GM23338 (cell line): ENCODE data around the gene APAF1. TPM values are rescaled to one million over a fixed set of nuclear protein-coding genes. Genes with fewer than 3 reads are reported as not detected.

Experiments
- ATAC-seq: fragments of 200-7000 bp; cut with Tn5 transposase; 3 replicates; pipeline ENCODE4 v1.9.1; 2020
- DNase-seq: peaks from one replicate; pipeline ENCODE4 v3.0.0-alpha.2; 2015; ENCODE audit warnings: low spot score
- H2AFZ ChIP-seq: fragments of 200-600 bp; sonication (generic); 2 replicates; pipeline ENCODE4 v1.8.0; 2016; ENCODE audit warnings: antibody characterized with exemption, mild to moderate bottlenecking, moderate library complexity
- H3F3A ChIP-seq: fragments of 200-600 bp; sonication (generic); replicated peaks from 2 replicates; pipeline ENCODE4 v1.8.0; 2017; ENCODE audit warnings: antibody characterized with exemption, mixed run types, low read depth
- H3K27ac ChIP-seq: fragments of 200-600 bp; sonication (generic); 2 replicates; pipeline ENCODE4 v1.6.1; 2016; ENCODE audit warnings: low read depth
- H3K27me3 ChIP-seq: fragments of 200-600 bp; sonication (generic); 2 replicates; pipeline ENCODE4 v1.8.0; 2016; ENCODE audit warnings: mild to moderate bottlenecking, mixed run types, moderate library complexity; ENCODE audit not compliant: insufficient read depth
- H3K36me3 ChIP-seq: fragments of 200-600 bp; sonication (generic); 2 replicates; pipeline ENCODE4 v1.8.0; 2016; ENCODE audit warnings: mild to moderate bottlenecking; ENCODE audit not compliant: insufficient read depth
- H3K4me1 ChIP-seq: fragments of 200-600 bp; sonication (generic); 2 replicates; pipeline ENCODE4 v1.8.0; 2016; ENCODE audit warnings: mild to moderate bottlenecking, moderate library complexity; ENCODE audit not compliant: insufficient read depth
- H3K4me2 ChIP-seq: fragments of 200-600 bp; sonication (generic); 2 replicates; pipeline ENCODE4 v1.7.1; 2017; ENCODE audit warnings: mixed run types
- H3K4me3 ChIP-seq: fragments of 200-600 bp; sonication (generic); 2 replicates; pipeline ENCODE4 v1.6.1; 2016; ENCODE audit warnings: mixed run types
- H3K79me2 ChIP-seq: fragments of 200-600 bp; sonication (generic); replicated peaks from 2 replicates; pipeline ENCODE4 v1.8.0; 2017; ENCODE audit warnings: mild to moderate bottlenecking; ENCODE audit not compliant: insufficient read depth
- H3K9me2 ChIP-seq: fragments of 200-600 bp; sonication (generic); 2 replicates; pipeline ENCODE4 v1.8.0; 2017; ENCODE audit not compliant: insufficient read depth
- H4K20me1 ChIP-seq: fragments of 200-600 bp; sonication (generic); replicated peaks from 2 replicates; pipeline ENCODE4 v1.8.0; 2017; ENCODE audit warnings: mild to moderate bottlenecking; ENCODE audit not compliant: insufficient read depth
- H3K27ac Mint-ChIP-seq: 2 replicates; pipeline ENCODE4 v1.8.0; 2020; ENCODE audit warnings: inconsistent platforms, mild to moderate bottlenecking, moderate library complexity, mixed read lengths
- H3K27me3 Mint-ChIP-seq: 3 replicates; pipeline ENCODE4 v1.8.0; 2022; ENCODE audit warnings: low read depth, mild to moderate bottlenecking, moderate library complexity, mixed read lengths, inconsistent platforms; ENCODE audit not compliant: insufficient read depth, poor library complexity
- H3K36me3 Mint-ChIP-seq: 3 replicates; pipeline ENCODE4 v1.8.0; 2021; ENCODE audit warnings: low read depth, mild to moderate bottlenecking, inconsistent platforms, moderate library complexity, mixed read lengths
- H3K4me1 Mint-ChIP-seq: 3 replicates; pipeline ENCODE4 v1.8.0; 2020; ENCODE audit warnings: mild to moderate bottlenecking, inconsistent platforms, mixed read lengths
- H3K4me3 Mint-ChIP-seq: 3 replicates; pipeline ENCODE4 v1.8.0; 2021; ENCODE audit warnings: moderate library complexity, mild to moderate bottlenecking, inconsistent platforms, mixed read lengths
- H3K9me3 Mint-ChIP-seq: 3 replicates; pipeline ENCODE4 v1.8.0; 2020; ENCODE audit warnings: moderate library complexity, mild to moderate bottlenecking, inconsistent platforms, mixed read lengths
- CREB1 ChIP-seq: fragments of 250-450 bp; sonication (Bioruptor Pico); IDR thresholded peaks from 2 replicates; pipeline ENCODE4 v1.5.0; 2020; ENCODE audit warnings: low read depth, mild to moderate bottlenecking, moderate library complexity
- EZH2phosphoT487 ChIP-seq: fragments of 200-600 bp; sonication (generic); IDR thresholded peaks from one replicate; pipeline ENCODE4 v1.8.1; 2018; ENCODE audit warnings: antibody characterized with exemption; ENCODE audit not compliant: unreplicated experiment
- ZNF114 ChIP-seq: fragments of 250-450 bp; sonication (Bioruptor Pico); IDR thresholded peaks from 2 replicates; pipeline ENCODE4 v1.5.0; 2020; ENCODE audit warnings: mild to moderate bottlenecking, moderate library complexity
- ZNF331 ChIP-seq: fragments of 250-450 bp; sonication (Bioruptor Pico); IDR thresholded peaks from 2 replicates; pipeline ENCODE4 v1.5.0; 2020; ENCODE audit warnings: low read depth, mild to moderate bottlenecking, moderate library complexity
- polyA plus RNA-seq: library from polyadenylated mRNA; unstranded; fragments of >200 nt; fragmentation: Nextera tagmentation; extraction: Ambion mirVana; gene quantifications from 2 replicates; pipeline ENCODE4 v1.2.1, GENCODE V29; 2016
- total RNA-seq: library from RNA; depleted of rRNA; stranded (reverse); fragments of >200 nt; shearing (Covaris generic); gene quantifications from 2 replicates; pipeline ENCODE4 v1.2.3, GENCODE V29; 2014
- TF ChIP-seq, protein P1 (sequence below), 2 experiments: fragments of 200-600 bp in 1 of 2; sonication (generic) in 1 of 2; conservative IDR thresholded peaks; 2 replicates each; pipeline versions ENCODE4 v1.5.1 to v1.6.1; 2016 to 2017; ENCODE audit warnings: antibody characterized with exemption in 2 of 2, low read depth in 2 of 2, mild to moderate bottlenecking in 2 of 2, moderate library complexity in 1 of 2
- TF ChIP-seq, protein P2 (sequence below): fragments of 250-450 bp; sonication (Bioruptor Pico); IDR thresholded peaks from 2 replicates; pipeline ENCODE4 v1.5.0; 2020; ENCODE audit warnings: mild to moderate bottlenecking, moderate library complexity

APAF1 gene
- total and polyA plus RNA-seq, 2 experiments from 2014 or later = 12.0 to 31.2 TPM

DNA sequence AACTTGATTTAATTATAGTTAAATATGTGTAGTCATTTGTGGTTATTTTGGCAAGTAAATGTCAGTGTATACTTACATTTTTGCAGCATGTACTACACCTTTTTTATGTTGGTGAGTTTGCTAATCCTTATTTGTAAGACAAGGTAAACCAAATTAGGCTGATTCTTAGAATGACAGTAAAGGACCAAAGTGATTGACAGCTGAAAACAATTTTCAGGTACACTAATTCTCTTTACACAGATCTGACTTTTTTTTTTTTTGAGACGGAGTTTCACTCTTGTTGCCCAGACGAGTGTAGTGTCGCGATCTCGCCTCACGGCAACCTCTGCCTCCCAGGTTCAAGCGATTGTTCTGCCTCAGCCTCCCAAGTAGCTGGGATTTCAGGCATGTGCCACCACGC lies 43.2 kb upstream of the APAF1 start (continued):
- TF ChIP-seq, protein P1, sequence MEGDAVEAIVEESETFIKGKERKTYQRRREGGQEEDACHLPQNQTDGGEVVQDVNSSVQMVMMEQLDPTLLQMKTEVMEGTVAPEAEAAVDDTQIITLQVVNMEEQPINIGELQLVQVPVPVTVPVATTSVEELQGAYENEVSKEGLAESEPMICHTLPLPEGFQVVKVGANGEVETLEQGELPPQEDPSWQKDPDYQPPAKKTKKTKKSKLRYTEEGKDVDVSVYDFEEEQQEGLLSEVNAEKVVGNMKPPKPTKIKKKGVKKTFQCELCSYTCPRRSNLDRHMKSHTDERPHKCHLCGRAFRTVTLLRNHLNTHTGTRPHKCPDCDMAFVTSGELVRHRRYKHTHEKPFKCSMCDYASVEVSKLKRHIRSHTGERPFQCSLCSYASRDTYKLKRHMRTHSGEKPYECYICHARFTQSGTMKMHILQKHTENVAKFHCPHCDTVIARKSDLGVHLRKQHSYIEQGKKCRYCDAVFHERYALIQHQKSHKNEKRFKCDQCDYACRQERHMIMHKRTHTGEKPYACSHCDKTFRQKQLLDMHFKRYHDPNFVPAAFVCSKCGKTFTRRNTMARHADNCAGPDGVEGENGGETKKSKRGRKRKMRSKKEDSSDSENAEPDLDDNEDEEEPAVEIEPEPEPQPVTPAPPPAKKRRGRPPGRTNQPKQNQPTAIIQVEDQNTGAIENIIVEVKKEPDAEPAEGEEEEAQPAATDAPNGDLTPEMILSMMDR (conservative IDR thresholded peaks at IDR 0.05; ENCODE audit: low read depth in 2 of 2) = no peak

DNA sequence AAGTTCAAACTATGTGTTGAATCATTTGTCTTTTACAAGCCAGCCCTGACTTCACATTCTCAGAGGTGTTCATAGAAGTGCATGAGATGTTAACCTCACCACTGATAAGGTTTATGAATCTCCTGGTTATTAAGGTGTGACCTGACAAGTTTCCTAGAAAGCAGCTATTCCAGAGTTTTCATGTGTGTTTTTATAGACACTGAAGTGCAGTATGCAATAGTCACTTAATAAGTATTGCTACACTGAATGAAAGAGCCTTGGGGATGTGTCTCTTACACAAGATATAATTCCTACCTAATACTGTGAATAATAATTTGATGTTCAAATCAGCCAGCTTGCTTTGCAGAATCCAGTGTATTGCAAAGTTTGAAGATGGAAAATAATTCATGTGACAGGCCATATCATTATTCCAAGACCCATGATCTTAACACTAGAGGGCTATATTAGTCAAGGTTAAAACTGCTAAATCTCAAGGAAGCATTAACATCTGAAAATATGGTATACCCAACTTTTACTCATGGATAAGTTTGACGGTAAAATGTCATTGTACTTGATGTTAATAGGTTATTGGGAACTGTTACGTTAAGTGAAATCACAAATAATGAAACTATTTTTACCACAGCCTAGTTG lies 38.6 kb upstream of the APAF1 start:
- no peak overlapping the region for H3K27ac ChIP-seq
- H3K79me2 ChIP-seq = no peaks in the 10 kb centered on the region
- Mint-ChIP-seq H3K27ac (no peak overlapping the region), H3K27me3 (peaks cover 5% of the 10 kb centered on the region), H3K9me3 (no peaks in the 10 kb centered on the region), H3K4me1 (no peaks in the 10 kb centered on the region), H3K4me3 (no peak overlapping the region), H3K36me3 (peaks cover 31% of the 10 kb centered on the region)
- peaks cover 4% of the 10 kb centered on the region for H4K20me1 ChIP-seq
- no peak overlapping the region for H2AFZ ChIP-seq
- peaks cover 17% of the 10 kb centered on the region for H3F3A ChIP-seq
- H3K36me3 ChIP-seq = peaks cover 22% of the 10 kb centered on the region
- ATAC-seq = no peak
- H3K4me1 ChIP-seq = no peaks in the 10 kb centered on the region
- DNase-seq = no peak
- no peak overlapping the region for H3K4me2 ChIP-seq
- H3K27me3 ChIP-seq = no peaks in the 10 kb centered on the region
- no peaks in the 10 kb centered on the region for H3K9me2 ChIP-seq
- no peak for TF ChIP-seq EZH2phosphoT487
- TF ChIP-seq ZNF331 = no peak
- TF ChIP-seq ZNF114 = no peak
- TF ChIP-seq, protein P2, sequence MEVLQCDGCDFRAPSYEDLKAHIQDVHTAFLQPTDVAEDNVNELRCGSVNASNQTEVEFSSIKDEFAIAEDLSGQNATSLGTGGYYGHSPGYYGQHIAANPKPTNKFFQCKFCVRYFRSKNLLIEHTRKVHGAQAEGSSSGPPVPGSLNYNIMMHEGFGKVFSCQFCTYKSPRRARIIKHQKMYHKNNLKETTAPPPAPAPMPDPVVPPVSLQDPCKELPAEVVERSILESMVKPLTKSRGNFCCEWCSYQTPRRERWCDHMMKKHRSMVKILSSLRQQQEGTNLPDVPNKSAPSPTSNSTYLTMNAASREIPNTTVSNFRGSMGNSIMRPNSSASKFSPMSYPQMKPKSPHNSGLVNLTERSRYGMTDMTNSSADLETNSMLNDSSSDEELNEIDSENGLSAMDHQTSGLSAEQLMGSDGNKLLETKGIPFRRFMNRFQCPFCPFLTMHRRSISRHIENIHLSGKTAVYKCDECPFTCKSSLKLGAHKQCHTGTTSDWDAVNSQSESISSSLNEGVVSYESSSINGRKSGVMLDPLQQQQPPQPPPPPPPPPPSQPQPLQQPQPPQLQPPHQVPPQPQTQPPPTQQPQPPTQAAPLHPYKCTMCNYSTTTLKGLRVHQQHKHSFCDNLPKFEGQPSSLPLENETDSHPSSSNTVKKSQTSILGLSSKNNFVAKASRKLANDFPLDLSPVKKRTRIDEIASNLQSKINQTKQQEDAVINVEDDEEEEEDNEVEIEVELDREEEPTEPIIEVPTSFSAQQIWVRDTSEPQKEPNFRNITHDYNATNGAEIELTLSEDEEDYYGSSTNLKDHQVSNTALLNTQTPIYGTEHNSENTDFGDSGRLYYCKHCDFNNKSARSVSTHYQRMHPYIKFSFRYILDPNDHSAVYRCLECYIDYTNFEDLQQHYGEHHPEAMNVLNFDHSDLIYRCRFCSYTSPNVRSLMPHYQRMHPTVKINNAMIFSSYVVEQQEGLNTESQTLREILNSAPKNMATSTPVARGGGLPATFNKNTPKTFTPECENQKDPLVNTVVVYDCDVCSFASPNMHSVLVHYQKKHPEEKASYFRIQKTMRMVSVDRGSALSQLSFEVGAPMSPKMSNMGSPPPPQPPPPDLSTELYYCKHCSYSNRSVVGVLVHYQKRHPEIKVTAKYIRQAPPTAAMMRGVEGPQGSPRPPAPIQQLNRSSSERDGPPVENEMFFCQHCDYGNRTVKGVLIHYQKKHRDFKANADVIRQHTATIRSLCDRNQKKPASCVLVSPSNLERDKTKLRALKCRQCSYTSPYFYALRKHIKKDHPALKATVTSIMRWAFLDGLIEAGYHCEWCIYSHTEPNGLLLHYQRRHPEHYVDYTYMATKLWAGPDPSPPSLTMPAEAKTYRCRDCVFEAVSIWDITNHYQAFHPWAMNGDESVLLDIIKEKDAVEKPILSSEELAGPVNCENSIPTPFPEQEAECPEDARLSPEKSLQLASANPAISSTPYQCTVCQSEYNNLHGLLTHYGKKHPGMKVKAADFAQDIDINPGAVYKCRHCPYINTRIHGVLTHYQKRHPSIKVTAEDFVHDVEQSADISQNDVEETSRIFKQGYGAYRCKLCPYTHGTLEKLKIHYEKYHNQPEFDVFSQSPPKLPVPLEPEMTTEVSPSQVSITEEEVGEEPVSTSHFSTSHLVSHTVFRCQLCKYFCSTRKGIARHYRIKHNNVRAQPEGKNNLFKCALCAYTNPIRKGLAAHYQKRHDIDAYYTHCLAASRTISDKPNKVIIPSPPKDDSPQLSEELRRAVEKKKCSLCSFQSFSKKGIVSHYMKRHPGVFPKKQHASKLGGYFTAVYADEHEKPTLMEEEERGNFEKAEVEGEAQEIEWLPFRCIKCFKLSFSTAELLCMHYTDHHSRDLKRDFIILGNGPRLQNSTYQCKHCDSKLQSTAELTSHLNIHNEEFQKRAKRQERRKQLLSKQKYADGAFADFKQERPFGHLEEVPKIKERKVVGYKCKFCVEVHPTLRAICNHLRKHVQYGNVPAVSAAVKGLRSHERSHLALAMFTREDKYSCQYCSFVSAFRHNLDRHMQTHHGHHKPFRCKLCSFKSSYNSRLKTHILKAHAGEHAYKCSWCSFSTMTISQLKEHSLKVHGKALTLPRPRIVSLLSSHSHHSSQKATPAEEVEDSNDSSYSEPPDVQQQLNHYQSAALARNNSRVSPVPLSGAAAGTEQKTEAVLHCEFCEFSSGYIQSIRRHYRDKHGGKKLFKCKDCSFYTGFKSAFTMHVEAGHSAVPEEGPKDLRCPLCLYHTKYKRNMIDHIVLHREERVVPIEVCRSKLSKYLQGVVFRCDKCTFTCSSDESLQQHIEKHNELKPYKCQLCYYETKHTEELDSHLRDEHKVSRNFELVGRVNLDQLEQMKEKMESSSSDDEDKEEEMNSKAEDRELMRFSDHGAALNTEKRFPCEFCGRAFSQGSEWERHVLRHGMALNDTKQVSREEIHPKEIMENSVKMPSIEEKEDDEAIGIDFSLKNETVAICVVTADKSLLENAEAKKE (CRISPR knock-in tag) = no peak
- no peak for TF ChIP-seq CREB1 (CRISPR knock-in tag)
- TF ChIP-seq, protein P1 (conservative IDR thresholded peaks at IDR 0.05; ENCODE audit: low read depth in 2 of 2) = no peak
- H3K4me3 ChIP-seq = no peak overlapping the region
